CD4-positive, CD25-positive, alpha-beta regulatory T cell (primary cell): ENCODE results near the gene SEPTIN1. TPM values are rescaled to one million over a fixed set of nuclear protein-coding genes. Genes with fewer than 3 reads are reported as not detected.

Source experiments
- ATAC-seq, 2 donors: fragments of 150-1000 bp; cut with Tn5 transposase; one replicate each; pipeline ENCODE4 v1.10.0; 2021; ENCODE audit warnings: low read depth in 2 of 2, moderate number of reproducible peaks in 2 of 2, moderate library complexity in 1 of 2
- DNase-seq, 3 donors: peaks; one replicate each; pipeline versions ENCODE4 v3.0.0 to v3.0.0-alpha.2; 2012 to 2022; ENCODE audit warnings: mixed read lengths in 1 of 3
- H3K27ac ChIP-seq: one replicate; pipeline ENCODE4 v1.7.0; 2013; ENCODE audit warnings: mild to moderate bottlenecking, low read length; ENCODE audit not compliant: insufficient read depth, poor library complexity, severe bottlenecking
- H3K27me3 ChIP-seq: one replicate; pipeline ENCODE4 v1.7.0; 2013; ENCODE audit warnings: low read length; ENCODE audit not compliant: control insufficient read depth, insufficient read depth
- H3K36me3 ChIP-seq: one replicate; pipeline ENCODE4 v1.7.0; 2013; ENCODE audit warnings: mild to moderate bottlenecking, low read length, moderate library complexity; ENCODE audit not compliant: control insufficient read depth, insufficient read depth
- H3K4me1 ChIP-seq: 2 replicates; pipeline ENCODE4 v1.7.0; 2013; ENCODE audit warnings: mild to moderate bottlenecking, low read length; ENCODE audit not compliant: insufficient read depth, control insufficient read depth, poor library complexity, severe bottlenecking
- H3K4me3 ChIP-seq: one replicate; pipeline ENCODE4 v1.7.0; 2013; ENCODE audit warnings: low read depth, mild to moderate bottlenecking, low read length, moderate library complexity
- H3K9me3 ChIP-seq, 2 experiments: 1 replicate in 1 of 2; 2 replicates in 1 of 2; pipeline ENCODE4 v1.7.0; 2013; ENCODE audit warnings: low read length in 2 of 2, mild to moderate bottlenecking in 1 of 2, moderate library complexity in 1 of 2; ENCODE audit not compliant: control insufficient read depth in 2 of 2
- H3K27ac Mint-ChIP-seq, 3 donors: one replicate each; pipeline ENCODE4 v1.8.0; 2020 to 2022; ENCODE audit warnings: mild to moderate bottlenecking in 3 of 3, mixed read lengths in 3 of 3, moderate library complexity in 2 of 3
- H3K27me3 Mint-ChIP-seq: one replicate; pipeline ENCODE4 v1.8.0; 2022; ENCODE audit warnings: mild to moderate bottlenecking, mixed read lengths
- H3K36me3 Mint-ChIP-seq: one replicate; pipeline ENCODE4 v1.8.0; 2020; ENCODE audit warnings: mixed read lengths
- H3K4me1 Mint-ChIP-seq, 4 donors: one replicate each; pipeline ENCODE4 v1.8.0; 2020 to 2022; ENCODE audit warnings: mixed read lengths in 4 of 4, mild to moderate bottlenecking in 1 of 4
- H3K4me3 Mint-ChIP-seq, 4 donors: one replicate each; pipeline ENCODE4 v1.8.0; 2020 to 2022; ENCODE audit warnings: mild to moderate bottlenecking in 4 of 4, mixed read lengths in 4 of 4, moderate library complexity in 3 of 4
- H3K9me3 Mint-ChIP-seq, 7 donors: one replicate each; pipeline ENCODE4 v1.8.0; 2020 to 2022; ENCODE audit warnings: mixed read lengths in 7 of 7, mild to moderate bottlenecking in 3 of 7, moderate library complexity in 2 of 7
- polyA plus RNA-seq, 4 donors: library from polyadenylated mRNA; unstranded; fragments of 300-500 nt; fragmentation: Illumina TruSeq; gene quantifications; one replicate each; pipeline ENCODE4 v1.2.3, GENCODE V29; 2021
- total RNA-seq: library from RNA; stranded (reverse); gene quantifications from one replicate; pipeline ENCODE4 v1.2.3, GENCODE V29; 2022

The SEPTIN1 gene
- total and polyA plus RNA-seq, 5 donors from 2014 or later: 157 to 205 (median 181) TPM

DNA sequence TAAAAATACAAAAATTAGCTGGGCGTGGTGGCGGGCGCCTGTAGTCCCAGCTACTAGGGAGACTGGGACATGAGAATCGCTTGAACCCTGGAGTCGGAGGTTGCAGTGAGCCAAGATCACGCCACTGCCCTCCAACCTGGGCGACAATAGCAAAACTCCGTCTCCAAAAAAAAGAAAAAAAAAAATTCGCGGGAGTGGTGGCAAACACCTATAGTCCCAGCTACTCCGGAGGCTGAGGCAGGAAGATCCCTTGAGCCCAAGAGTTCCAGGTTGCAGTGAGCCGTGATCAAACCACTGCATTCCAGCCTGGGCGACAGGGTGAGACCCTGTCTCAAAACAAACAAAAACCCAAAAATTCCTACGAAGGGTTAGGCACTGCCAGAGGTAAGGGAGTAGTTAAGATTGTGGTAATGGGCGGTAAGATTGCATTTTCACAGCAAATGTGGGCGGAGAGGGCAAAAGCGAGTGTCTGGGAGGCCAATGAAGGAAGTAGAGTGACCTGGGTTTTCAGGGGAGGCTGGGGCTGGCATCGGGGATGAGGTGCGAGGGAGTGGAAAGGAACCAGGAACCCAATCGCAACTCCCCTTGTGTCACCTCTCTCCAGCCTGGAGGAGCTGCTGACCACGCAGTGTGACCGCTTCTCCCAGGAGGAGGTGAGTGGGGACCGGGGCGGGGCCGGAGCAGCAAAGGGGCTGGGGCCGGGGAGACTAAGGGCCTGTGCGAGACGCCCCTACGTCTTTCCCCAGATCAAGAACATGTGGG, 5.1 kb downstream of the SEPTIN1 start:
- Histone ChIP-seq H3K27ac (peak overlapping the region; percentile 100), H3K4me3 (peak overlapping the region; percentile 53), H3K4me1 (peaks cover 54% of the 10 kb centered on the region), H3K9me3 (no peaks in the 10 kb centered on the region), H3K36me3 (no peaks in the 10 kb centered on the region), H3K27me3 (no peaks in the 10 kb centered on the region)
- DNase-seq: no peak
- Mint-ChIP-seq H3K27me3 (peaks cover 9% of the 10 kb centered on the region), H3K9me3 (peaks cover 0 to 2% (median 0%) of the 10 kb centered on the region in 7 donors), H3K4me1 (peaks cover 0 to 60% (median 30%) of the 10 kb centered on the region in 4 donors), H3K27ac (peak overlapping the region; percentile 93 to 100 (median 100)), H3K36me3 (peaks cover 4% of the 10 kb centered on the region), H3K4me3 (peak overlapping the region; percentile 95 to 99 (median 98))
- ATAC-seq: no peak

DNA sequence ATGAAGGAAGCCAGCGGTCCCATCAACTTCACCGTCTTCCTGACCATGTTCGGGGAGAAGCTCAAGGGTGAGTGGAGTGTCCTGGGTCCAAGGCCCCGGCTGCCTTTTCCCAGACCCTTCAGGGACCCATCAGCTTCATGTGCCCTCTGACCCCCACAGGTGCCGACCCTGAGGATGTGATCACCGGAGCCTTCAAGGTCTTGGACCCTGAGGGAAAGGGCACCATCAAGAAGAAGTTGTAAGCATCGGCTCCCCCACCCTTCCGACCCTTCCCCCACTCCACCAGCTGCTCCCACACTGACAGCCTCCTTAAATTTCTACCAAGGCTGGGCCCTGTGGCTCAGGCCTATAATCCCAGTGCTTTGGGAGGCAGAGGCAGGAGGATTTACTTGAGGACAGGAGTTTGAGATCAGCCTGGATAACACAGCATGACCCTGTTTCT, 5.9 kb downstream of the SEPTIN1 start:
- Mint-ChIP-seq H3K27ac (peak overlapping the region in 2 of 3 donors; percentile 100), H3K9me3 (peaks cover 0 to 2% (median 0%) of the 10 kb centered on the region in 7 donors), H3K27me3 (peaks cover 9% of the 10 kb centered on the region), H3K36me3 (peaks cover 4% of the 10 kb centered on the region), H3K4me1 (peaks cover 0 to 60% (median 34%) of the 10 kb centered on the region in 4 donors), H3K4me3 (peak overlapping the region in 1 of 4 donors; percentile 99)
- Histone ChIP-seq H3K4me1 (peaks cover 50% of the 10 kb centered on the region), H3K27ac (peak overlapping the region; percentile 100), H3K36me3 (no peaks in the 10 kb centered on the region), H3K9me3 (no peaks in the 10 kb centered on the region), H3K27me3 (no peaks in the 10 kb centered on the region), H3K4me3 (no peak overlapping the region)
- DNase-seq: no peak
- no peak for ATAC-seq

DNA sequence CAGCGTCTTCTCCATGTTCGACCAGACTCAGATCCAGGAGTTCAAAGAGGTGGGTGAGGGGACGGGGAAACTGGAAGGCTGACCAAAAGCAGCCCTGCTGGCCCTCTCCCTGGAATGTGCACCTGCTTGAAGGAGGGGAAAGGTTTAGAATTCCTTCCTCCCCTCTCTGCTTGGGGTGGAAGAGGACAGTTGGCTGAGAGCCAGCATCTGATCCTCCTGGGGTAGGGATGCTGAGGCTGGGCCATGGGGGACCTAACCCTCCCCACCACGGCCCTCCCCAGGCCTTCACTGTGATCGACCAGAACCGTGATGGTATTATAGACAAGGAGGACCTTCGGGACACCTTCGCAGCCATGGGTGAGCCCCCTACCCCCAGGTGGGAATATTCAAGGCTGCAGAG, 6.5 kb downstream of the SEPTIN1 start:
- Mint-ChIP-seq H3K4me1 (peaks cover 0 to 60% (median 35%) of the 10 kb centered on the region in 4 donors), H3K4me3 (peak overlapping the region in 1 of 4 donors; percentile 15), H3K27me3 (peaks cover 9% of the 10 kb centered on the region), H3K27ac (peak overlapping the region in 2 of 3 donors; percentile 75 to 100), H3K9me3 (peaks cover 0 to 2% (median 0%) of the 10 kb centered on the region in 7 donors), H3K36me3 (peaks cover 4% of the 10 kb centered on the region)
- H3K27ac ChIP-seq: peak overlapping the region; percentile 100
- H3K4me3 ChIP-seq: no peak overlapping the region
- H3K9me3 ChIP-seq: no peaks in the 10 kb centered on the region
- DNase-seq (no peak), ATAC-seq (no peak)
- H3K4me1 ChIP-seq: peaks cover 50% of the 10 kb centered on the region
- no peaks in the 10 kb centered on the region for H3K36me3 ChIP-seq
- H3K27me3 ChIP-seq: no peaks in the 10 kb centered on the region

DNA sequence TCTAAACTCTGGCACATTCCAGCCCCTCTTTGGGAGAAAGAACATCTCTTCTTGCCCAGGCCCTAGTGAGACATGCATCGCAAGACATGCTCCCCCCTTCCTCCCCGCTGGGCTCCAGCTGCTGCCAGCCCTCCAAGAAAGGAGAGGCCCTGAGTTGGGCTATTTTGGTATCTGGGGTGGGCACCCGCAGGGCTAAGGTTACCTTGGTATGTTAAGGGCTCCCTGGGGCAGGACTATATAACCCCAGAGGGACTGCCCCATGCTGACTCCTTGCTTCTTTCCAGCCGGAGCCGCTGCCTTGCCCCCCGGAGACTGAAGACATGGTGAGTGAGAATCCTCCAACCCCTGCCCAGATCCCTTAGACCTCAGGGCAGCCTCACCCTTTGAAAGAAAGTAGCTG, 7.8 kb downstream of the SEPTIN1 start, which contains the start of gene MYL11:
Gene MYL11 (plus strand): TSS at position 265 of the 400 bp plus-strand sequence. CDS start 56 bp downstream, at position 321.
- ATAC-seq (no peak), DNase-seq (no peak)
- peak within 1 kb of the TSS in 2 of 4 donors; percentile 15 to 64 for H3K4me3 Mint-ChIP-seq
- no peaks in the 10 kb centered on the region for H3K36me3 ChIP-seq
- peaks cover 9% of the 10 kb centered on the region for H3K27me3 Mint-ChIP-seq
- H3K27ac Mint-ChIP-seq: peak within 1 kb of the TSS; percentile 75 to 100 (median 82)
- peaks cover 0 to 2% (median 0%) of the 10 kb centered on the region in 7 donors for H3K9me3 Mint-ChIP-seq
- H3K36me3 Mint-ChIP-seq: no peaks in the 10 kb centered on the region
- peaks cover 0 to 52% (median 27%) of the 10 kb centered on the region in 4 donors for H3K4me1 Mint-ChIP-seq
- H3K9me3 ChIP-seq: no peaks in the 10 kb centered on the region
- H3K27me3 ChIP-seq: no peaks in the 10 kb centered on the region
- no peak within 1 kb of the TSS for H3K4me3 ChIP-seq
- H3K27ac ChIP-seq: no peak within 1 kb of the TSS
- H3K4me1 ChIP-seq: peaks cover 38% of the 10 kb centered on the region

DNA sequence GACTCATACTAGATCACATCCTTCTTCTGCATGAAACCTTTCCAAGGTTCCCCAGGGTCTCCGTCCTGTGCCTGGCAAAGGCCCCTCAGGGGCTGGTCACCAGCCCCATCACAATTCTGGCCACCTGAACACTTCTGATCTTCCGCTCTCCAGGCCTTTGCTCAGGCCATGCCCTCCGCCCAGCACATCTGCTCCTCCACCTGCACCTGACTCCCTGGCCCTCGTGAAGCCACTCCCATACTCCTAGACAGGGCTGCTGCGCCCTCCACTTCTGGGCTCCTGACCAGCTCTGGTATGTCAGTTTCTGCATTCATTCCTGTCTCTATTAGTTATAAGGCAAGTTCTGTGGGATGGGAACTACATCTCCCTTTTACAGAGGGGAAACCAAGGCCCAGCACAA, 9.6 kb downstream of the SEPTIN1 start:
- Histone ChIP-seq H3K27ac (peak overlapping the region; percentile 30), H3K27me3 (no peaks in the 10 kb centered on the region), H3K36me3 (no peaks in the 10 kb centered on the region), H3K4me3 (no peak overlapping the region), H3K4me1 (peaks cover 42% of the 10 kb centered on the region), H3K9me3 (no peaks in the 10 kb centered on the region)
- Mint-ChIP-seq H3K27me3 (peaks cover 1% of the 10 kb centered on the region), H3K9me3 (peaks cover 0 to 2% (median 0%) of the 10 kb centered on the region in 7 donors), H3K4me3 (peak overlapping the region in 3 of 4 donors; percentile 23 to 64 (median 48)), H3K4me1 (peaks cover 6 to 52% (median 28%) of the 10 kb centered on the region in 4 donors), H3K36me3 (no peaks in the 10 kb centered on the region), H3K27ac (peak overlapping the region; percentile 89 to 98 (median 95))
- no peak for DNase-seq
- ATAC-seq: no peak

DNA sequence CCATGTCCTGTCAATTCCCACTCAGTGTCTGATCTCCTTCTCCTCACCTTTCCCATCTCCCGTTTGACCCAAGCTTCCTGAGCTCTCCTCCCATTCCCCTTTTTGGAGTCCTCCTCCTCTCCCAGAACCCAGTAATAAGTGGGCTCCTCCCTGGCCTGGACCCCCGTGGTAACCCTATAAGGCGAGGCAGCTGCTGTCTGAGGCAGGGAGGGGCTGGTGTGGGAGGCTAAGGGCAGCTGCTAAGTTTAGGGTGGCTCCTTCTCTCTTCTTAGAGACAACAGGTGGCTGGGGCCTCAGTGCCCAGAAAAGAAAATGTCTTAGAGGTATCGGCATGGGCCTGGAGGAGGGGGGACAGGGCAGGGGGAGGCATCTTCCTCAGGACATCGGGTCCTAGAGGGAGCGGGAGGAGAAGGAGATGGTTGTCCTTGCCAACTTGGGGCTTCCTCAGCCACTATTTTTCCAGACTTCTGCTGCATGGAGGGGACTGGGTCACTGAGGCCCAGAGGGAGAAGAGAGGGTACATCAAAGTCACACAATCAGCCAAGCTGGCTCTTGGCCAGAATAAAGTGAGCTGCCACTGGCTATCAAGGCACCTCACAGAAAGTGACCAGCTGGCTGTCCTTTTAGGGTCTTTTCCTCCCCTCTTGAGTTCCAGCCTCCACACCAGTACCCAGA, 10.2 kb downstream of the SEPTIN1 start:
- H3K27ac ChIP-seq: peak overlapping the region; percentile 30

DNA sequence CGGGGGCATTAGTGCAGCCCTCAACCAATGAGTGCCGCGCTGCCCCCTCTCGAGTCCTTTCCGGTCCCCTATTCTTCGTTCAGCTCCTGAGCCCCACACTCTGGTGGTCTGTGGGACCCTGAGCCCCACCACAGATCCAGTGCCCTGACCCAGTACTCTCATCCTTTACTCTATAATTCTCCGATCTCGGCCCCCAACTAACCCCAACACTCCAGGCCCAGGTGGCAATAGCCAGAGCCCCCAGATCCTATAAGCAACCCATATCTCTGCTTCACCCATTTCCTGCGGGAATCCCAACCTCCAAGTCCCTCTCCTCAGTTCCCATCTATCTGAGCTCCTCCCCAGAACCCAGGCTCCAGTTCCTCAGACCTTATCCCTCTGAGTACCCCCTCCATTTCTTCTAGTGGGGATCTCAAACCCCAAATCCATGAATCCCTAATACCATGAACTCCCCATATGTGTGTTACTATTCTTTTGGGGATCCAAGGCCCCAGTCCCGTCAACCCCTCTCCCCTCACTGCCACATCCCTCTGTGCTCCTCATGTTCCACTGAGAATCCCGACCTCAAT, 11.0 kb downstream of the SEPTIN1 start:
- H3K27me3 ChIP-seq: no peaks in the 10 kb centered on the region
- no peaks in the 10 kb centered on the region for H3K36me3 ChIP-seq
- no peaks in the 10 kb centered on the region for H3K9me3 ChIP-seq
- H3K27ac ChIP-seq: peak overlapping the region; percentile 88
- peaks cover 43% of the 10 kb centered on the region for H3K4me1 ChIP-seq
- DNase-seq (no peak), ATAC-seq (no peak)
- Mint-ChIP-seq H3K4me1 (peaks cover 6 to 55% (median 35%) of the 10 kb centered on the region in 4 donors), H3K27ac (peak overlapping the region; percentile 91 to 98 (median 95)), H3K9me3 (no peaks in the 10 kb centered on the region), H3K36me3 (no peaks in the 10 kb centered on the region), H3K27me3 (no peaks in the 10 kb centered on the region), H3K4me3 (peak overlapping the region; percentile 87 to 94 (median 90))
- H3K4me3 ChIP-seq: peak overlapping the region; percentile 66

More for the DNA sequence above, 10.2 kb downstream of the SEPTIN1 start:
- Histone ChIP-seq H3K9me3 (no peaks in the 10 kb centered on the region), H3K4me3 (no peak overlapping the region), H3K4me1 (peaks cover 42% of the 10 kb centered on the region), H3K36me3 (no peaks in the 10 kb centered on the region), H3K27me3 (no peaks in the 10 kb centered on the region)
- no peaks in the 10 kb centered on the region for H3K36me3 Mint-ChIP-seq
- peak overlapping the region; percentile 89 to 98 (median 95) for H3K27ac Mint-ChIP-seq
- H3K4me3 Mint-ChIP-seq: peak overlapping the region; percentile 19 to 94 (median 90)
- H3K27me3 Mint-ChIP-seq: no peaks in the 10 kb centered on the region
- peaks cover 6 to 52% (median 30%) of the 10 kb centered on the region in 4 donors for H3K4me1 Mint-ChIP-seq
- H3K9me3 Mint-ChIP-seq: peaks cover 0 to under 1% (median 0%) of the 10 kb centered on the region in 7 donors
- ATAC-seq (no peak), DNase-seq (no peak)
